Measurements from ENCODE around the gene BTF3.

Gene BTF3

GRCh38 chr5:73497497-73498056 is 665 bp upstream of the BTF3 start:
- H3K9ac ChIP-seq = peak overlapping the region; percentile 98
- peaks cover 35% of the 10 kb centered on the region for H3K4me1 ChIP-seq (ENCODE audit: low read depth, poor library complexity, severe bottlenecking)
- peak overlapping the region; percentile 51 for H3K4me3 ChIP-seq (IDR thresholded peaks at IDR 0.05; ENCODE audit: insufficient read depth, low read depth, low read length)
- peak overlapping the region; percentile 80 for H2AFZ ChIP-seq (ENCODE audit: low read depth)
- peaks cover 4% of the 10 kb centered on the region for H3K36me3 ChIP-seq (ENCODE audit: insufficient read depth)
- H3K27me3 ChIP-seq (ENCODE audit: insufficient read depth, low read depth) = no peaks in the 10 kb centered on the region
- H4K20me1 ChIP-seq (ENCODE audit: insufficient read depth) = peaks cover 18% of the 10 kb centered on the region
- H3K4me2 ChIP-seq = peak overlapping the region; percentile 67
- peak overlapping the region; percentile 88 for H3K27ac ChIP-seq
- peaks cover 36% of the 10 kb centered on the region for H3K79me2 ChIP-seq (ENCODE audit: insufficient read depth, low read depth)
- TF ChIP-seq CTCF (conservative IDR thresholded peaks at IDR 0.05; ENCODE audit: low read depth, low read length) = no peak

GRCh38 chr5:73499187-73499586 is 945 bp downstream of the BTF3 start:
- peak overlapping the region; percentile 80 for H2AFZ ChIP-seq (ENCODE audit: low read depth)
- peaks cover 19% of the 10 kb centered on the region for H3K36me3 ChIP-seq (ENCODE audit: insufficient read depth)
- H3K27me3 ChIP-seq (ENCODE audit: insufficient read depth, low read depth) = no peaks in the 10 kb centered on the region
- peak overlapping the region; percentile 60 for H3K4me3 ChIP-seq (IDR thresholded peaks at IDR 0.05; ENCODE audit: insufficient read depth, low read depth, low read length)
- H3K4me2 ChIP-seq = peak overlapping the region; percentile 67
- no peak for TF ChIP-seq CTCF (conservative IDR thresholded peaks at IDR 0.05; ENCODE audit: low read depth, low read length)
- peak overlapping the region; percentile 98 for H3K9ac ChIP-seq
- peak overlapping the region; percentile 88; the same call in 1 of the 2 replicates for H3K27ac ChIP-seq
- H3K79me2 ChIP-seq (ENCODE audit: insufficient read depth, low read depth) = peaks cover 36% of the 10 kb centered on the region
- peaks cover 18% of the 10 kb centered on the region for H4K20me1 ChIP-seq (ENCODE audit: insufficient read depth)
- H3K4me1 ChIP-seq (ENCODE audit: low read depth, poor library complexity, severe bottlenecking) = peaks cover 35% of the 10 kb centered on the region

GRCh38 chr5:73499756-73500155 is 1.5 kb downstream of the BTF3 start:
- H4K20me1 ChIP-seq (ENCODE audit: insufficient read depth) = peaks cover 18% of the 10 kb centered on the region
- H3K27ac ChIP-seq = no peak overlapping the region
- H3K4me1 ChIP-seq (ENCODE audit: low read depth, poor library complexity, severe bottlenecking) = peaks cover 35% of the 10 kb centered on the region
- TF ChIP-seq CTCF (conservative IDR thresholded peaks at IDR 0.05; ENCODE audit: low read depth, low read length) = no peak
- H3K4me2 ChIP-seq = peak overlapping the region; percentile 67
- H3K4me3 ChIP-seq (IDR thresholded peaks at IDR 0.05; ENCODE audit: insufficient read depth, low read depth, low read length) = no peak overlapping the region
- H3K36me3 ChIP-seq (ENCODE audit: insufficient read depth) = peaks cover 20% of the 10 kb centered on the region
- peaks cover 36% of the 10 kb centered on the region for H3K79me2 ChIP-seq (ENCODE audit: insufficient read depth, low read depth)
- no peak overlapping the region for H2AFZ ChIP-seq (ENCODE audit: low read depth)
- H3K27me3 ChIP-seq (ENCODE audit: insufficient read depth, low read depth) = no peaks in the 10 kb centered on the region
- H3K9ac ChIP-seq = peak overlapping the region; percentile 98; the same call in 1 of the 2 replicates

- peaks cover 36% of the 10 kb centered on the region for H3K79me2 ChIP-seq (ENCODE audit: insufficient read depth, low read depth)
- H2AFZ ChIP-seq (ENCODE audit: low read depth) = no peak overlapping the region
- H3K4me2 ChIP-seq = no peak overlapping the region
- H3K27me3 ChIP-seq (ENCODE audit: insufficient read depth, low read depth) = no peaks in the 10 kb centered on the region
- TF ChIP-seq CTCF (conservative IDR thresholded peaks at IDR 0.05; ENCODE audit: low read depth, low read length) = no peak
- no peak overlapping the region for H3K27ac ChIP-seq
- H3K4me1 ChIP-seq (ENCODE audit: low read depth, poor library complexity, severe bottlenecking) = peaks cover 35% of the 10 kb centered on the region
- H3K9ac ChIP-seq = no peak overlapping the region
- no peak overlapping the region for H3K4me3 ChIP-seq (IDR thresholded peaks at IDR 0.05; ENCODE audit: insufficient read depth, low read depth, low read length)
- H4K20me1 ChIP-seq (ENCODE audit: insufficient read depth) = peaks cover 18% of the 10 kb centered on the region
- peaks cover 31% of the 10 kb centered on the region for H3K36me3 ChIP-seq (ENCODE audit: insufficient read depth)
Observed at GRCh38 chr5:73501406-73501805, 3.2 kb downstream of the BTF3 start.

Measured in KMS-11 (cell line).